NOMO-1 (cell line): ENCODE measurements around the gene ARHGAP45.

Source experiments
- DNase-seq, 2 experiments: peaks; one replicate each; lab custom pipeline; 2025; ENCODE audit not compliant: unreplicated experiment in 2 of 2; lab: John Stamatoyannopoulos, UW

ARHGAP45 gene

GRCh38 chr19:1102407-1103131 is 35.6 kb downstream of the ARHGAP45 start:
- peak; percentile 45 to 81 for DNase-seq

- no peak for DNase-seq
Measured at GRCh38 chr19:1103132-1103707, 36.3 kb downstream of the ARHGAP45 start.

GRCh38 chr19:1103708-1104310 is 36.8 kb downstream of the ARHGAP45 start, which contains the start of gene GPX4:
Gene GPX4, plus strand, starts transcription at chr19:1103994. Its CDS starts 50 bp downstream, at chr19:1104044.
- peak; percentile 98 to 100 for DNase-seq

- peak; percentile 53 to 57 for DNase-seq
Measured at GRCh38 chr19:1104311-1105007, 37.5 kb downstream of the ARHGAP45 start.

- DNase-seq = no peak
Measured at GRCh38 chr19:1105008-1105872, 38.3 kb downstream of the ARHGAP45 start.

GRCh38 chr19:1105873-1106840 is 39.2 kb downstream of the ARHGAP45 start:
- DNase-seq = no peak

GRCh38 chr19:1106841-1107660 is 40.1 kb downstream of the ARHGAP45 start:
- DNase-seq = peak; percentile 46 to 59

- DNase-seq = peak; percentile 19 to 24
Measured at GRCh38 chr19:1107661-1108261, 40.8 kb downstream of the ARHGAP45 start.

- no peak for DNase-seq
Measured at GRCh38 chr19:1108291-1109031, 41.5 kb downstream of the ARHGAP45 start.

- DNase-seq = no peak
Measured at GRCh38 chr19:1109032-1109551, 42.1 kb downstream of the ARHGAP45 start.

GRCh38 chr19:1109697-1110671 is 43.0 kb downstream of the ARHGAP45 start:
- no peak for DNase-seq

GRCh38 chr19:1110809-1111640 is 44.1 kb downstream of the ARHGAP45 start:
- DNase-seq = no peak

GRCh38 chr19:1111641-1112267 is 44.8 kb downstream of the ARHGAP45 start:
- DNase-seq = no peak

GRCh38 chr19:1112268-1113029 is 45.5 kb downstream of the ARHGAP45 start:
- DNase-seq = no peak
